SU-DHL-6 (cell line): ENCODE results near the gene SNAPIN.

Experiments
- CTCF ChIP-seq: fragments of 200-600 bp; sonication (generic); IDR thresholded peaks from one replicate; pipeline ENCODE4 v1.5.1; 2017; ENCODE audit warnings: antibody characterized with exemption, mild to moderate bottlenecking, low read length, moderate library complexity; ENCODE audit not compliant: insufficient read depth, poor library complexity, severe bottlenecking
- EZH2phosphoT487 ChIP-seq: fragments of 200-600 bp; sonication (generic), shearing (Covaris generic); conservative IDR thresholded peaks from 2 replicates; pipeline ENCODE4 v1.6.1; 2018; ENCODE audit warnings: mild to moderate bottlenecking, antibody characterized with exemption, low read length, moderate library complexity, mixed read lengths

GRCh38 chr1:153697191-153698019, 38.9 kb downstream of the SNAPIN start:
- TF ChIP-seq CTCF (no peak), EZH2phosphoT487 (no peak)
